Fibroblast of lung (primary cell): ENCODE data around the gene PTPRE. TPM values are rescaled to one million over a fixed set of nuclear protein-coding genes. Genes with fewer than 3 reads are reported as not detected.

Source experiments
- DNase-seq, 2 donors: peaks; one replicate each; pipeline versions ENCODE4 v3.0.0 to v3.0.0-alpha.2; 2010; ENCODE audit warnings: low read depth in 2 of 2
- H2AFZ ChIP-seq: 2 replicates; pipeline ENCODE4 v1.5.1; 2012; ENCODE audit warnings: low read length, control low read depth, inconsistent platforms
- H3K27ac ChIP-seq: 2 replicates; pipeline ENCODE4 v1.5.1; 2011; ENCODE audit warnings: low read length, control low read depth; ENCODE audit not compliant: insufficient read depth
- H3K27me3 ChIP-seq: 2 replicates; pipeline ENCODE4 v1.5.1; 2011; ENCODE audit warnings: mild to moderate bottlenecking, low read length; ENCODE audit not compliant: control insufficient read depth, insufficient read depth
- H3K36me3 ChIP-seq: 2 replicates; pipeline ENCODE4 v1.5.1; 2011; ENCODE audit warnings: low read length; ENCODE audit not compliant: control insufficient read depth, insufficient read depth
- H3K4me1 ChIP-seq: 2 replicates; pipeline ENCODE4 v1.5.1; 2011; ENCODE audit warnings: low read length; ENCODE audit not compliant: control insufficient read depth, insufficient read depth; ENCODE audit errors: extremely low read depth
- H3K4me2 ChIP-seq: 2 replicates; pipeline ENCODE4 v1.5.1; 2011; ENCODE audit warnings: low read length, control low read depth; ENCODE audit not compliant: insufficient read depth; ENCODE audit errors: extremely low read depth
- H3K4me3 ChIP-seq, 4 experiments: fragments of 200-600 bp in 1 of 4; sonication (generic) in 1 of 4; replicated peaks in 1 of 4; 2 replicates each; pipeline ENCODE4 v1.5.1; 2011 to 2016; ENCODE audit warnings: low read length in 4 of 4, low read depth in 3 of 4, mild to moderate bottlenecking in 3 of 4, control low read depth in 2 of 4, inconsistent platforms in 1 of 4, mixed read lengths in 1 of 4; ENCODE audit not compliant: insufficient read depth in 1 of 4; ENCODE audit errors: control extremely low read depth in 1 of 4
- H3K79me2 ChIP-seq: 2 replicates; pipeline ENCODE4 v1.5.1; 2012; ENCODE audit warnings: mild to moderate bottlenecking, low read length, inconsistent platforms; ENCODE audit not compliant: control insufficient read depth, insufficient read depth
- H3K9ac ChIP-seq: 2 replicates; pipeline ENCODE4 v1.5.1; 2011; ENCODE audit warnings: mild to moderate bottlenecking, low read length, control low read depth; ENCODE audit not compliant: insufficient read depth
- H3K9me3 ChIP-seq: 2 replicates; pipeline ENCODE4 v1.5.1; 2012; ENCODE audit warnings: low read depth, low read length; ENCODE audit not compliant: control insufficient read depth, insufficient read depth
- H4K20me1 ChIP-seq: 2 replicates; pipeline ENCODE4 v1.5.1; 2011; ENCODE audit warnings: low read length; ENCODE audit not compliant: control insufficient read depth, insufficient read depth; ENCODE audit errors: extremely low read depth
- CTCF ChIP-seq, 2 donors: IDR thresholded peaks in 1 of 2; conservative IDR thresholded peaks in 1 of 2; 1 replicate in 1 of 2; 2 replicates in 1 of 2; pipeline ENCODE4 v1.5.1; 2011 to 2012; ENCODE audit warnings: low read length in 2 of 2, control low read depth in 1 of 2, inconsistent platforms in 1 of 2, low read depth in 1 of 2, mild to moderate bottlenecking in 1 of 2
- EZH2 ChIP-seq: IDR thresholded peaks from 2 replicates; pipeline ENCODE4 v1.5.1; 2012; ENCODE audit warnings: low read length, control low read depth, mild to moderate bottlenecking; ENCODE audit errors: missing control alignments
- polyA plus RNA-seq, 2 donors: library from polyadenylated mRNA; depleted of rRNA in 1 of 2; stranded (reverse) in 1 of 2; unstranded in 1 of 2; fragments of >200 nt; gene quantifications; 2 replicates each; pipeline ENCODE4 v1.2.1, GENCODE V29; 2011 to 2012; ENCODE audit warnings: missing spikeins in 1 of 2
- total RNA-seq: library from RNA; depleted of rRNA; stranded (reverse); fragments of >200 nt; gene quantifications from 2 replicates; pipeline ENCODE4 v1.2.1, GENCODE V29; 2014

Gene PTPRE
- total and polyA plus RNA-seq, 2 donors (not counting 1 experiment from before 2014, with no cell fraction given): 0.75 to 1.8 TPM

GRCh38 chr10:128011059-128011979 lies 104.4 kb downstream of the PTPRE start:
- Histone ChIP-seq H3K9ac (no peak overlapping the region), H3K27me3 (no peaks in the 10 kb centered on the region), H3K9me3 (no peaks in the 10 kb centered on the region), H3K27ac (no peak overlapping the region), H4K20me1 (no peaks in the 10 kb centered on the region), H3K4me3 (no peak overlapping the region), H2AFZ (no peak overlapping the region), H3K79me2 (no peaks in the 10 kb centered on the region), H3K36me3 (no peaks in the 10 kb centered on the region), H3K4me1 (no peaks in the 10 kb centered on the region), H3K4me2 (peak overlapping the region; percentile 9)
- TF ChIP-seq EZH2 (no peak), CTCF (conservative IDR thresholded peaks at IDR 0.05 in 1 of 2, IDR thresholded peaks at IDR 0.05 in 1 of 2; ENCODE audit: low read depth in 1 of 2, low read length in 2 of 2) (peak; percentile 96 to 97)
- peak; percentile 39 to 60 for DNase-seq

DNA sequence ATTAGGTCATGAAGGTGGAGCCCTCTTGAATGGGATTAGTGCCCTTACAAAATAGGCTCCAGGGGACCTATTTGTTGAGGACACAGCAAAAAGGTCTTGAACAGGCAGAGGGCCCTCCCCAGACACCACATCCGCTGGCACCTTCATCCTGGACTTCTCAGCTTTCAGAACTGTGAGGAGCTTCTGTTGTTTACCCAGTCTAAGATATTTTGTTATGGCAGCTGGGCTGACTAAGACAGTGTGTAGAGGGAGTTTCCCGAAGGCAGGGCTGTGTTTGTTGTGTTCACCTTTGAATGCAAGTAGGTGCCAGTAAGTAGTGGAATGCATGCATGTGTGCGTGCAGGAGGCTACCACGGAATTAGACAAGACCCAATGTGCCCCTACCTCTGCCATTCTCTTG lies 106.7 kb downstream of the PTPRE start:
- H3K27ac ChIP-seq: no peak overlapping the region
- H3K9me3 ChIP-seq: no peaks in the 10 kb centered on the region
- no peak overlapping the region for H3K9ac ChIP-seq
- H3K4me1 ChIP-seq: no peaks in the 10 kb centered on the region
- H4K20me1 ChIP-seq: no peaks in the 10 kb centered on the region
- no peak overlapping the region for H3K4me3 ChIP-seq
- no peak for DNase-seq
- no peak overlapping the region for H2AFZ ChIP-seq
- no peak overlapping the region for H3K4me2 ChIP-seq
- TF ChIP-seq EZH2 (no peak), CTCF (conservative IDR thresholded peaks at IDR 0.05 in 1 of 2, IDR thresholded peaks at IDR 0.05 in 1 of 2; ENCODE audit: low read depth in 1 of 2, low read length in 2 of 2) (no peak)
- no peaks in the 10 kb centered on the region for H3K27me3 ChIP-seq
- no peaks in the 10 kb centered on the region for H3K36me3 ChIP-seq
- H3K79me2 ChIP-seq: no peaks in the 10 kb centered on the region

- H3K79me2 ChIP-seq: no peaks in the 10 kb centered on the region
- DNase-seq: no peak
- no peak for TF ChIP-seq CTCF (conservative IDR thresholded peaks at IDR 0.05 in 1 of 2, IDR thresholded peaks at IDR 0.05 in 1 of 2; ENCODE audit: low read depth in 1 of 2, low read length in 2 of 2)
- no peak for TF ChIP-seq EZH2
- no peaks in the 10 kb centered on the region for H3K27me3 ChIP-seq
- no peak overlapping the region for H3K9ac ChIP-seq
- H2AFZ ChIP-seq: no peak overlapping the region
- no peaks in the 10 kb centered on the region for H3K9me3 ChIP-seq
- H3K4me2 ChIP-seq: no peak overlapping the region
- H3K36me3 ChIP-seq: no peaks in the 10 kb centered on the region
- no peaks in the 10 kb centered on the region for H3K4me1 ChIP-seq
- H4K20me1 ChIP-seq: no peaks in the 10 kb centered on the region
- no peak overlapping the region for H3K27ac ChIP-seq
- H3K4me3 ChIP-seq: no peak overlapping the region
These were observed 107.3 kb downstream of the PTPRE start for GRCh38 chr10:128014236-128014635.
